HL-60 (cell line): ENCODE data around the gene SSC5D.

Source experiments
- DNase-seq, 2 experiments: peaks; one replicate each; pipeline ENCODE4 v3.0.0-alpha.2; 2010 to 2020; ENCODE audit warnings: low read depth in 1 of 2, low spot score in 1 of 2
- H3K27ac ChIP-seq: fragments of 250-450 bp; sonication (Bioruptor Pico); replicated peaks from 2 replicates; pipeline ENCODE4 v1.5.1; 2020; ENCODE audit warnings: mild to moderate bottlenecking, moderate library complexity
- H3K27me3 ChIP-seq: fragments of 250-450 bp; sonication (Bioruptor Pico); 2 replicates; pipeline ENCODE4 v1.5.1; 2021; ENCODE audit warnings: mild to moderate bottlenecking, moderate library complexity; ENCODE audit not compliant: insufficient read depth, poor library complexity, severe bottlenecking
- H3K4me3 ChIP-seq: replicated peaks from 2 replicates; pipeline ENCODE4 v1.5.1; 2011; ENCODE audit warnings: mild to moderate bottlenecking, control low read depth, low read length; ENCODE audit not compliant: insufficient read depth
- GABPA ChIP-seq: IDR thresholded peaks from 2 replicates; pipeline ENCODE4 v1.6.1; 2012; ENCODE audit warnings: low read depth
- POLR2AphosphoS5 ChIP-seq: IDR thresholded peaks from 2 replicates; pipeline ENCODE4 v1.6.1; 2012; ENCODE audit warnings: low read depth
- SPI1 ChIP-seq: IDR thresholded peaks from 2 replicates; pipeline ENCODE4 v1.6.1; 2012; ENCODE audit warnings: low read depth, mild to moderate bottlenecking, borderline replicate concordance
- TF ChIP-seq, protein P1 (sequence below): IDR thresholded peaks from 2 replicates; pipeline ENCODE4 v1.6.1; 2012; ENCODE audit warnings: low read depth; ENCODE audit not compliant: insufficient replicate concordance
- TF ChIP-seq, protein P2 (sequence below): IDR thresholded peaks from one replicate; pipeline ENCODE4 v1.5.1; 2011; ENCODE audit warnings: low read length, control low read depth, inconsistent platforms; ENCODE audit not compliant: insufficient read depth

Gene SSC5D

DNA sequence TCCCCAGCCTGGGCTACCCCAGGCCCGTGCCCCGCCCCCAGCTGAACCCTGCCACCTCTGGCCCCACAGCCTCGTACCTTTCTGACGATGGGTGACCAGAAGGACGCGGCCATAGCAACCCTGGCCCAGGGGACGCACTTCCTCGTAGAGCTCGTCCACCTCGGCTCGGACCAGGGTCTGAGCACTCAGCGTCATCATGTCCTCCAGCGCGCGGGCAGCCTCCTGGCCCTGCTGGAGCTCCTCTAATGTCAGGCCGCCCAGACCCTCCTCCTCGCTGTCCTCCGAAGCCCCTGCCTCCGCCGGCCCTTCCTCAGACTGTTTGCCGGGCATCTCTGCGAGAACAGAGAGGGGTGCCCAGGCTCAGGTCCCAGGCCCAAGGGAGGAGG, 47.7 kb downstream of the SSC5D start:
- TF ChIP-seq POLR2AphosphoS5, result no peak
- TF ChIP-seq, protein P1, sequence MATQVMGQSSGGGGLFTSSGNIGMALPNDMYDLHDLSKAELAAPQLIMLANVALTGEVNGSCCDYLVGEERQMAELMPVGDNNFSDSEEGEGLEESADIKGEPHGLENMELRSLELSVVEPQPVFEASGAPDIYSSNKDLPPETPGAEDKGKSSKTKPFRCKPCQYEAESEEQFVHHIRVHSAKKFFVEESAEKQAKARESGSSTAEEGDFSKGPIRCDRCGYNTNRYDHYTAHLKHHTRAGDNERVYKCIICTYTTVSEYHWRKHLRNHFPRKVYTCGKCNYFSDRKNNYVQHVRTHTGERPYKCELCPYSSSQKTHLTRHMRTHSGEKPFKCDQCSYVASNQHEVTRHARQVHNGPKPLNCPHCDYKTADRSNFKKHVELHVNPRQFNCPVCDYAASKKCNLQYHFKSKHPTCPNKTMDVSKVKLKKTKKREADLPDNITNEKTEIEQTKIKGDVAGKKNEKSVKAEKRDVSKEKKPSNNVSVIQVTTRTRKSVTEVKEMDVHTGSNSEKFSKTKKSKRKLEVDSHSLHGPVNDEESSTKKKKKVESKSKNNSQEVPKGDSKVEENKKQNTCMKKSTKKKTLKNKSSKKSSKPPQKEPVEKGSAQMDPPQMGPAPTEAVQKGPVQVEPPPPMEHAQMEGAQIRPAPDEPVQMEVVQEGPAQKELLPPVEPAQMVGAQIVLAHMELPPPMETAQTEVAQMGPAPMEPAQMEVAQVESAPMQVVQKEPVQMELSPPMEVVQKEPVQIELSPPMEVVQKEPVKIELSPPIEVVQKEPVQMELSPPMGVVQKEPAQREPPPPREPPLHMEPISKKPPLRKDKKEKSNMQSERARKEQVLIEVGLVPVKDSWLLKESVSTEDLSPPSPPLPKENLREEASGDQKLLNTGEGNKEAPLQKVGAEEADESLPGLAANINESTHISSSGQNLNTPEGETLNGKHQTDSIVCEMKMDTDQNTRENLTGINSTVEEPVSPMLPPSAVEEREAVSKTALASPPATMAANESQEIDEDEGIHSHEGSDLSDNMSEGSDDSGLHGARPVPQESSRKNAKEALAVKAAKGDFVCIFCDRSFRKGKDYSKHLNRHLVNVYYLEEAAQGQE, result no peak
- TF ChIP-seq GABPA, result no peak
- TF ChIP-seq, protein P2, sequence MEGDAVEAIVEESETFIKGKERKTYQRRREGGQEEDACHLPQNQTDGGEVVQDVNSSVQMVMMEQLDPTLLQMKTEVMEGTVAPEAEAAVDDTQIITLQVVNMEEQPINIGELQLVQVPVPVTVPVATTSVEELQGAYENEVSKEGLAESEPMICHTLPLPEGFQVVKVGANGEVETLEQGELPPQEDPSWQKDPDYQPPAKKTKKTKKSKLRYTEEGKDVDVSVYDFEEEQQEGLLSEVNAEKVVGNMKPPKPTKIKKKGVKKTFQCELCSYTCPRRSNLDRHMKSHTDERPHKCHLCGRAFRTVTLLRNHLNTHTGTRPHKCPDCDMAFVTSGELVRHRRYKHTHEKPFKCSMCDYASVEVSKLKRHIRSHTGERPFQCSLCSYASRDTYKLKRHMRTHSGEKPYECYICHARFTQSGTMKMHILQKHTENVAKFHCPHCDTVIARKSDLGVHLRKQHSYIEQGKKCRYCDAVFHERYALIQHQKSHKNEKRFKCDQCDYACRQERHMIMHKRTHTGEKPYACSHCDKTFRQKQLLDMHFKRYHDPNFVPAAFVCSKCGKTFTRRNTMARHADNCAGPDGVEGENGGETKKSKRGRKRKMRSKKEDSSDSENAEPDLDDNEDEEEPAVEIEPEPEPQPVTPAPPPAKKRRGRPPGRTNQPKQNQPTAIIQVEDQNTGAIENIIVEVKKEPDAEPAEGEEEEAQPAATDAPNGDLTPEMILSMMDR, result no peak
- TF ChIP-seq SPI1, result no peak
- no peak for DNase-seq
- H3K4me3 ChIP-seq, result no peak overlapping the region
- H3K27me3 ChIP-seq, result no peaks in the 10 kb centered on the region
- H3K27ac ChIP-seq, result no peak overlapping the region

DNA sequence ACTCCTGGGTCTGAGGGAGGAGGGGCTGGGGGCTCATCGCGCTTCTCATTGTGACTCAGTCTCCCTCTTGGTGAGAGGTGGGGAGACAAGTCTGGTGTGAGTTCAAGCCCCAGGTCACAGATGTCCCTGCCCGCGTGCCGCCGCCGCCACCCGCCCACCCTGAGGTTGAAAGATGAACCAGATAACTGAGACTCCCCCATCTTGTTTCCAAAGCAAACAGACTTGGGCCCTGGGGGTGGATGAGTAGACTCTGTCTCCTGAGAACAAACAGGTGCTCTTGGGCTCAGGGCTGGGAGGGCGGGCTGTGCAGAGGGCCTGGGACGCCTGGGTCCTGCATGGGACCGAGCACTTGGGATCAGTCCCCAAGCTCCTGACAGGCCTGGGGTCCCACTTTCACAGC, 48.1 kb downstream of the SSC5D start:
- no peak for DNase-seq
- Histone ChIP-seq H3K27me3 (no peaks in the 10 kb centered on the region), H3K4me3 (no peak overlapping the region), H3K27ac (no peak overlapping the region)
- TF ChIP-seq SPI1, result no peak
- TF ChIP-seq, protein P2, result no peak

DNA sequence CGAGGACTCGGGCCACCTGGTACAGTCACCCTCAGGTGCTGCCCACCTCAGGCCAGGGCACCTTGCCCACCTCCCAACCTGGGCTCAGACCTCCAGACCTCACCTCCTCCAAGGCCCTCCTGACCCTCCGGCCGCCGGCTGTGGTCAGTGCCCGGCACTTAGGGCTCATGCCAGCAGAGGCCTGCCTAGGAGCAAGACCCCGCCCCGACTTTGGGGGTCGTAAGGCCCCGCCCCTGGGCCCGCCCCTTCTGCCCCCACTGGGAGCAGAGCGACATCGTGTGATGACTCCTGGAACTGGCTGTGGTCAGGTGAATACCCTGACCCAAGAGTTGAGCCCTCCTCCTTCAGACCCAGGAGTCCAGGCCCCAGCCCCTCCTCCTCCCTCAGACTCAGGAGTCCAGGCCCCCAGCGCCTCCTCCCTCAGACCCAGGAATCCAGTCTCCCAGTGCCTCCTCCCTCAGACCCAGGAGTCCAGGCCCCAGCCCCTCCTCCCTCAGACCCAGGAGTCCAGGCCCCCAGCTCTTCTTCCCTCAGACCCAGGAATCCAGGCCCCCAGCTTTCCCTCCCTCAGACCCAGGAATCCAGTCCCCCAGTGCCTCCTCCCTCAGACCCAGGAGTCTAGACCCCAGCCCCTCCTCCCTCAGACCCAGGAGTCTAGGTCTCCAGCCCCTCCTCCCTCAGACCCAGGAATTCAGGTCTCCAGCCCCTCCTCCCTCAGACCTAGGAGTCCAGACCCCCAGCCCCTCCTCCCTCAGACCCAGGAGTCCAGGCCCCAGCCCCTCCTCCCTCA, 48.9 kb downstream of the SSC5D start, which contains the start of gene SBK2:
TSS of gene SBK2 (minus strand) at position 183 of the 790 bp plus-strand sequence. CDS start 839 bp downstream, outside the sequence.
- H3K27ac ChIP-seq, result no peak within 1 kb of the TSS

More for the DNA sequence above, 48.9 kb downstream of the SSC5D start, which contains the start of gene SBK2:
- no peaks in the 10 kb centered on the region for H3K27me3 ChIP-seq
- H3K4me3 ChIP-seq, result no peak within 1 kb of the TSS
- no peak for DNase-seq
- no peak for TF ChIP-seq SPI1
- TF ChIP-seq, protein P1, result no peak
- TF ChIP-seq POLR2AphosphoS5, result no peak
- no peak for TF ChIP-seq GABPA
- TF ChIP-seq, protein P2, result no peak
